NCI-H2227 (cell line): ENCODE data around the gene AGR3.
A peak's percentile ranks its signal among the peaks of the same experiment; 100 is the strongest.
"Not testable (repeated sequence)": the region's sequence is repeated elsewhere in the genome, so short reads cannot be mapped to it uniquely, and the experiment has no call there.

Source experiments
- DNase-seq: peaks from one replicate; lab custom pipeline; 2025; ENCODE audit not compliant: unreplicated experiment; lab: John Stamatoyannopoulos, UW

The AGR3 gene

GRCh38 chr7:16891874-16892643 is 10.3 kb upstream of the AGR3 start:
- no peak for DNase-seq

GRCh38 chr7:16891338-16891737 is 9.6 kb upstream of the AGR3 start:
- DNase-seq, result peak; percentile 15

DNA sequence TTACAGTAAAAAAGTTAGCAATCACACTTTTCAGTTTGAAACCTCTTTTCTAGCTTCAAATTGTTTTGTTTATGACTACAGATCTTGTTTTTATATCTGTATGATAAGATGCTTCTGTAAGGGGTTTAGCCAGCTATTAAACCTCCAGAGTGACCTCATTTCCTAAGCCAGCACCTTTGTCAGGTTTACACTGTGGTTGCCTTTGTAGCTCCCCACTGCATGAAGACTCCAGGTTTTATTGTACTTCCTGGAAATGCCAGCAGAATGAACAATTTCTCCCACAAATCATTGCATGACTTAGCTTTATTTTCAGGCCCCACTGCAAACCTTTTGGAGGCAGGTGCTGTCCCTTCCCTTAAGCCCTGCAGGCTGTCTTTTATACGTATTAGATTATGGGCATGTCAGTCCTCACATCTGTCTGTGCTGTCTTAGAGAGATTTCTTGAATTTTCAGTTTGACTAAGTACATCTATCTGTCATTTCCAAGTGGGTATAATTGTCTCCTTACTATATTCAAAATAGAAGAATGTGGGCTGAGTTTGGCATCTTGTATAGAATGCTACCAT is 8.2 kb upstream of the AGR3 start:
- no peak for DNase-seq

- no peak for DNase-seq
Measured at GRCh38 chr7:16889305-16889704, 7.5 kb upstream of the AGR3 start.

DNA sequence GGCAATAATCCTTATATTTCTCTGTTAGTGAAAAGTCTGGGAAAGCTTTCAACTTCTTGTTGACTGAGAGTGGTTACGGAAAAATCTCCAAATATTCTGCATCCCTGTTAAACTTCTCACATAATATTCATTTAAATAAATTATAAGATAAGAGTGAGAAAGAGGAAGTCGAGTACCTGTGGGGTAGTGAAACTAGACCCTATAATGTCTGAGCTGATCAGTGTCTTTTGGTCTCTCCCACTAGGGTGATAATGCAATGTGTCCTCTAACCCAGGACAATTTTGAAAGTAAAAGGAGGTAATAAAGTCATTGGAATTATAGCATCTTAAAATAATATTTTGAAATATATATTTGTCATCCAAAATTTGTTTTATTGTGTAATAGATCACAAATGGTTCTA is 2.1 kb upstream of the AGR3 start:
- no peak for DNase-seq

- DNase-seq, result no peak
Measured at GRCh38 chr7:16880554-16880953, 1.2 kb downstream of the AGR3 start.

DNA sequence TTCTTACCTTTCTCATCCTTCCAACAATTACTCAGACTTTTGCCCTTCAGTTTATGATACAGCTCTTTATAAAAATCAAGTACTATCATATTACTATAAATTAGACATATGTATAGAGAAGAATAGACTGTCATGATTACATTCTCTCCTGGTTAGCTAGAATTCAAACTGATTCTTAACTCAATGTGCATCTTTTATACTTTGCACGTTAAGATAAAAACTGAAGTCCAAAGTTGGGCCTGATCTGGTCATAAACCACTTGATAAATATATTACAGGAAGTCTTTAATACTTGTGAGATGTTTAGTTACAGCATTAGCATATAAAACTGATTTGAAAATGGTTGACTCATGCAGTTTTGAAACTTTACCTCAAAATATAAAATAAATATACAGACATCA is 2.6 kb downstream of the AGR3 start:
- DNase-seq, result no peak

- DNase-seq, result no peak
Measured at GRCh38 chr7:16875861-16876260, 5.9 kb downstream of the AGR3 start.

DNA sequence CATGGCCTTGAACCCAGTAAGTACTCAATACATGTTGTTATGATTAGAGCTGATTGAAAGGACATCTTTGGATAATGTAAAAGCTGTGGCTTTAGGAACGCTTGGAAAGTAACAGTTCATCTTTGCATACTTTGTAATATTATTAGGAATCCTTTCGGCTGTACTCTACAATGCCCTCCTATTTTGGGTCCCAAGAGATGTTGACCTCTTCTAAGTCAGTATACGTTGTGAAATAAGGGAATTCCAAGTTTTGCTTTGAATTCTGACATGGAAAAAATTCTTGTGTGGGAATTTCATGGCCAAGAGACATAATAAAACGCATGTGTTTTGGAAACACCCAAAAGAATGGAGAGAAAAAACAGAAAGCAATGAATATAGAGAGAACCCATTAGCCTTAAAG is 7.7 kb downstream of the AGR3 start:
- no peak for DNase-seq

DNA sequence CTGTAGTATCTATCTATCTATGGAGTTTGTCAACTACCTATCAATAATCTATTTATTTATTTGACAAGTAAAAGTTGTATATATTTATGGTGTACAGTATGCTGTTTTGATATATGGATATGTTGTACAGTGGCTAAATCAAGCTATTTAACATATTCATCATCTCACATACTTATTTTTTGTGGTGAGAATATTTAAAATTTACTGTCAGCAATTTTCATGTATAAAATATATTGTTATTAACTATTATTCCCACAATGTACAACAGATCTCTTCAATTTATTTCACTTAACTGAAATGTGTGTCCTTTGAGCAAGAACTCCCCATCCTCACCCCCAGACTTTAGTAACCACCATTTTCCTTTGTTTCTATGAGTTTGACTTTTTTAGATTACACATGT is 14.5 kb downstream of the AGR3 start:
- no peak for DNase-seq

DNA sequence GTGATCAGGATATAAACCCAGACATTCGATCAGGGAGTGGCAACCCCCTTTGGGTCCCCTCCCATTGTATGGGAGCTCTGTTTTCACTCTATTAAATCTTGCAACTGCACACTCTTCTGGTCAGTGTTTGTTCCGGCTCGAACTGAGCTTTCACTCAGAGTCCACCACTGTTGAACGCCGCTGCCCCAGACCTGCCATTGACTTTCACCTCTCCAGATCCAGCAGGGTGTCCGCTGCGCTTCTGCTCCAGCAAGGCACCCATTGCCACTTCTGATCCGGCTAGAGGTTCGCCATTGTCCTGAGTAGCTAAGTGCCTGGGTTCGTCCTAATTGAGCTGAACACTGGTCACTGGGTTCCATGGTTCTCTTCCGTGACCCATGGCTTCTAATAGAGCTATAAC is 28.6 kb downstream of the AGR3 start:
- DNase-seq, result not testable (repeated sequence)

DNA sequence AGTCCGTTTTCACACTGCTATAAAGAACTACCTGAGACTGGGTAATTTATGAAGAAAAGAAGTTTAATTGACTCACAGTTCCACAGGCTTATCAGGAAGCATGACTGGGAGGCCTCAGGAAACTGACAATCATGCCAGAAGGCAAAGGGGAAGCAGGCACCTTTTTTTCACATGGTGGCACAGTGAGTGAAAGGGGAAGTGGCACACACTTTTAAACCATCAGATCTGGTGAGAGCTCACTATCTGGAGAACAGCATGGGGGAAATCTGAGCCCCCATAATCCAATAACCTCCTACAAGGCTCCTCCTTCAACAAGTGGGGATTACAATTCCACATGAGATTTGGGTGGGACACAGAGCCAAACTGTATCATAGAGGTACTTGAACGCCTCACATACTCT is 30.0 kb downstream of the AGR3 start:
- no peak for DNase-seq

GRCh38 chr7:16850614-16851466 is 30.9 kb downstream of the AGR3 start:
- no peak for DNase-seq

- no peak for DNase-seq
Measured at GRCh38 chr7:16849296-16850148, 32.3 kb downstream of the AGR3 start.

- no peak for DNase-seq
Measured at GRCh38 chr7:16847381-16847860, 34.4 kb downstream of the AGR3 start.

DNA sequence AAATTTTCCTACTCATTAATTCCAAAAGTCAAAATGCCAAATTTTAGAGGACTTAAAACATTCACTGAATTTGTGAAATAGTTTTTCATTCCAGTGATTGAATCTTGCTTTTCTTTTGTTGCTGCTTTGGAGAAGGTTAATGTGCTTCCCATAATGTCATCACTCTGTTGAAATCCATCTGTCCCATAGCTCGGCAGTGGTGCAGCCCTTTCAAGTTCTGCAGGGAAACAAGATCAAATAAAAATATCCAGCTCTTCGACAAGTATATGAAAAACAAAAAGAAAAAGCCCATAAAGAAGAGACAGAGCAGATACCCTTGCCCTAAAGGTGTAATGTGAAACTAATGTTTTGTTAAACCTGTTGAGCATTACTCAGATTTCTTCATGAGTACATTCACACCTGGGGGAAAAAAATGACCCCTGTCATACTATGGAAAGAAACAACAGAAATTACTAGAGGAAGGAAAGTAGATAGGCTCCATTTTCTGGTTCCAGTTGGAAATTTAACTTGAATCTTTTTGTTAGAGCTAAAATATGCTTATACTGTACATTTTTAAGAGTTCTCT is 35.1 kb downstream of the AGR3 start:
- DNase-seq, result no peak

- DNase-seq, result no peak
Measured at GRCh38 chr7:16845746-16846145, 36.0 kb downstream of the AGR3 start.

- no peak for DNase-seq
Measured at GRCh38 chr7:16841681-16842080, 40.1 kb downstream of the AGR3 start.

- no peak for DNase-seq
Measured at GRCh38 chr7:16840094-16840493, 41.7 kb downstream of the AGR3 start.

GRCh38 chr7:16839646-16840045 is 42.1 kb downstream of the AGR3 start:
- no peak for DNase-seq

GRCh38 chr7:16838891-16839290 is 42.9 kb downstream of the AGR3 start:
- no peak for DNase-seq
